ENCODE results near the gene RRAS.

RRAS gene

GRCh38 chr19:49596954-49597702, 42.8 kb downstream of the RRAS start:
- no peak for TF ChIP-seq CTCF (IDR thresholded peaks at IDR 0.05; ENCODE audit: borderline replicate concordance, insufficient read depth, low read depth, low read length)
- no peak overlapping the region for H3K4me3 ChIP-seq (ENCODE audit: low read depth, low read length)

- no peak for TF ChIP-seq CTCF (IDR thresholded peaks at IDR 0.05; ENCODE audit: borderline replicate concordance, insufficient read depth, low read depth, low read length)
- no peak overlapping the region for H3K4me3 ChIP-seq (ENCODE audit: low read depth, low read length)
Measured at GRCh38 chr19:49596407-49596806, 43.5 kb downstream of the RRAS start.

- H3K4me3 ChIP-seq (ENCODE audit: low read depth, low read length), result no peak overlapping the region
- no peak for TF ChIP-seq CTCF (IDR thresholded peaks at IDR 0.05; ENCODE audit: borderline replicate concordance, insufficient read depth, low read depth, low read length)
Measured at GRCh38 chr19:49595819-49596404, 44.0 kb downstream of the RRAS start.

- TF ChIP-seq CTCF (IDR thresholded peaks at IDR 0.05; ENCODE audit: borderline replicate concordance, insufficient read depth, low read depth, low read length), result no peak
Measured at GRCh38 chr19:49594993-49595818, 44.7 kb downstream of the RRAS start.

GRCh38 chr19:49594157-49594992, 45.6 kb downstream of the RRAS start:
- no peak for TF ChIP-seq CTCF (IDR thresholded peaks at IDR 0.05; ENCODE audit: borderline replicate concordance, insufficient read depth, low read depth, low read length)
- no peak overlapping the region for H3K4me3 ChIP-seq (ENCODE audit: low read depth, low read length)

More at GRCh38 chr19:49594993-49595818, 44.7 kb downstream of the RRAS start:
- H3K4me3 ChIP-seq (ENCODE audit: low read depth, low read length), result no peak overlapping the region

- no peak for TF ChIP-seq CTCF (IDR thresholded peaks at IDR 0.05; ENCODE audit: borderline replicate concordance, insufficient read depth, low read depth, low read length)
- H3K4me3 ChIP-seq (ENCODE audit: low read depth, low read length), result peak overlapping the region; percentile 92
Measured at GRCh38 chr19:49593233-49594113, 46.5 kb downstream of the RRAS start.
